ENCODE results near the gene TP53I11. TPM values are rescaled to one million over a fixed set of nuclear protein-coding genes. Genes with fewer than 3 reads are reported as not detected.
A peak's percentile ranks its signal among the peaks of the same experiment; 100 is the strongest.

Gene TP53I11
- total and polyA plus RNA-seq, 11 donors, result 24.0 to 91.3 (median 39.4) TPM

GRCh38 chr11:44994753-44995152 lies 44.1 kb upstream of the TP53I11 start:
- Histone ChIP-seq H3K27me3 (no peaks in the 10 kb centered on the region), H3K4me1 (peaks cover 0 to 42% (median 15%) of the 10 kb centered on the region in 12 donors), H3K27ac (no peak overlapping the region), H3K4me3 (no peak overlapping the region), H3K36me3 (no peaks in the 10 kb centered on the region), H3K9me3 (no peaks in the 10 kb centered on the region)
- no peak for TF ChIP-seq POLR2A (IDR thresholded peaks at IDR 0.05)
- TF ChIP-seq, protein P1, sequence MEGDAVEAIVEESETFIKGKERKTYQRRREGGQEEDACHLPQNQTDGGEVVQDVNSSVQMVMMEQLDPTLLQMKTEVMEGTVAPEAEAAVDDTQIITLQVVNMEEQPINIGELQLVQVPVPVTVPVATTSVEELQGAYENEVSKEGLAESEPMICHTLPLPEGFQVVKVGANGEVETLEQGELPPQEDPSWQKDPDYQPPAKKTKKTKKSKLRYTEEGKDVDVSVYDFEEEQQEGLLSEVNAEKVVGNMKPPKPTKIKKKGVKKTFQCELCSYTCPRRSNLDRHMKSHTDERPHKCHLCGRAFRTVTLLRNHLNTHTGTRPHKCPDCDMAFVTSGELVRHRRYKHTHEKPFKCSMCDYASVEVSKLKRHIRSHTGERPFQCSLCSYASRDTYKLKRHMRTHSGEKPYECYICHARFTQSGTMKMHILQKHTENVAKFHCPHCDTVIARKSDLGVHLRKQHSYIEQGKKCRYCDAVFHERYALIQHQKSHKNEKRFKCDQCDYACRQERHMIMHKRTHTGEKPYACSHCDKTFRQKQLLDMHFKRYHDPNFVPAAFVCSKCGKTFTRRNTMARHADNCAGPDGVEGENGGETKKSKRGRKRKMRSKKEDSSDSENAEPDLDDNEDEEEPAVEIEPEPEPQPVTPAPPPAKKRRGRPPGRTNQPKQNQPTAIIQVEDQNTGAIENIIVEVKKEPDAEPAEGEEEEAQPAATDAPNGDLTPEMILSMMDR (IDR thresholded peaks at IDR 0.05), result peak in 2 of 12 donors; percentile 10 to 28
- WGBS, 4 donors, result 70 to 82% (median 77%) methylated on average over 4 to 5 of the region's 5 CpGs
- intact Hi-C loops (cut with DNase I), result loop anchor here in 1 of 10 donors (5.0 kb wide), 1 partner anchor 93 kb away; no protein-coding TSS in a partner anchor
- no peak for DNase-seq
- no peak for ATAC-seq

DNA sequence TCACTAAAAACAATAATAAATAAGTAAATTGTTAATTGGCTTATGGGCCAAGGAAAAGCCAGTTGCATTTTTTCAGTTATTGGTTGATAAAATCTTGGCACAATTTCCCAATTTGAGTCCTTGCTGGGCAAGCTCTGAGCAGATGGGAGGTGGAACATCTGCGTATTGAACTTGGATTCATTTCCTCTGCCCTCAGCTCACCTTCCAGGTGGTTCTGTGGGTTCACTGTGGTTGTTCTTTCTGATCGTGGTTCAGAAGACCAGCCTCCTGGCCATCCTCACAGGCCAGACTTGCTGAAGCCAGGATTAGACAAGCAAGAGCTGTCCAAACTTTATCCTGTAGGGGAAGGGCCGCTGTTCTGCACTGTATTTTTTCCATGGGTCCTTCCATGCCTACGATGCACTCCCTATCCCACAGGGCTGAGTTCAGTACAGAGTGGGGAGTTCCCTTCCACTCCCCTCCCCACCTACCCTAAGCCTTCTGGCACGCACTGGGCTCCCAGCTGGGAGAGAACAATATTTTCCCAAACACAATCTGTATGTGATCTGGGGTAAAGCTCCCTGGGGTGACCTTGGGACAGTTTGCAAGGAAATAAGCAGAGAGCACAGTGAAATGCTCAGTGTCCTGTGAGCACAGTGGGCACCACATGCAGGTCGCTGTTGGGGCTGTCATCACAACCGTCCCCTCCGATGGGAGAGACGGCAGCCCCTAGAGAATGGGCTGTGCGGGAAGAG lies 43.5 kb upstream of the TP53I11 start:
- no peaks in the 10 kb centered on the region for H3K9me3 ChIP-seq
- H3K27ac ChIP-seq, result no peak overlapping the region
- ATAC-seq (no peak), DNase-seq (no peak)
- no peaks in the 10 kb centered on the region for H3K27me3 ChIP-seq
- intact Hi-C loops (cut with DNase I), result loop anchor here in 1 of 10 donors (5.0 kb wide), 1 partner anchor 93 kb away; no protein-coding TSS in a partner anchor
- no peaks in the 10 kb centered on the region for H3K36me3 ChIP-seq
- TF ChIP-seq POLR2A (IDR thresholded peaks at IDR 0.05), result no peak
- TF ChIP-seq, protein P1 (IDR thresholded peaks at IDR 0.05), result no peak
- peaks cover 0 to 47% (median 16%) of the 10 kb centered on the region in 12 donors for H3K4me1 ChIP-seq
- H3K4me3 ChIP-seq, result no peak overlapping the region
- WGBS, 4 donors, result 77 to 81% (median 79%) methylated on average over 10 of the region's 10 CpGs

GRCh38 chr11:44992774-44993173 lies 42.1 kb upstream of the TP53I11 start:
- no peaks in the 10 kb centered on the region for H3K27me3 ChIP-seq

DNA sequence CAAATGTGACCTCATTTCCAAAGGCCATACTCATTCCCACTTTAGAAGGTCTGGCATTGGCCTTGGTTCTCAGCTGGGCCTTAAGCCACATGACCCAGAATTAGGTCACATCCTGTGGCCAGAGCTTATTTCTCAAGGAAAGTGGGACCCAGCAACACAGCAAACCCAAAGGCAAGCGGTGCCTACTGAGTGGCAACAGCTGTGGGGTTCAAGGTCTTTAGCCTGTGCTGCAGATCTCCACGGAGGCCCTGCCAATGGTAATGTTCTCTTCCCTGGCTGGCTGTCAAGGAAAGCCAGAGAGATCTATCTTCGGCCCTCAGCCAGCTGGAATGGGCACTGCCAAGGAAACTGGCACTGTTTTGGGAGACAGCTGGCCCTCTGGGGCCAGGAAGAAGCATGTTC lies 41.5 kb upstream of the TP53I11 start:
- H3K4me3 ChIP-seq, result no peak overlapping the region
- no peak overlapping the region for H3K27ac ChIP-seq
- intact Hi-C loops (cut with DNase I), result loop anchor here in 1 of 10 donors (5.0 kb wide), 1 partner anchor 95 kb away; no protein-coding TSS in a partner anchor
- no peak for TF ChIP-seq POLR2A (IDR thresholded peaks at IDR 0.05)
- TF ChIP-seq, protein P1 (IDR thresholded peaks at IDR 0.05), result no peak
- no peaks in the 10 kb centered on the region for H3K36me3 ChIP-seq
- DNase-seq (peak in 1 of 5 donors; percentile 57), ATAC-seq (peak in 1 of 4 donors; percentile 11)
- no peaks in the 10 kb centered on the region for H3K27me3 ChIP-seq
- WGBS, 4 donors, result 50 to 57% (median 53%) methylated on average over 3 of the region's 3 CpGs; no CpG with 5 or more reads in 1 of the 4 donors
- H3K4me1 ChIP-seq, result peaks cover 0 to 37% (median 16%) of the 10 kb centered on the region in 12 donors
- no peaks in the 10 kb centered on the region for H3K9me3 ChIP-seq

More at GRCh38 chr11:44992774-44993173, 42.1 kb upstream of the TP53I11 start:
- DNase-seq (no peak), ATAC-seq (no peak)
- no peaks in the 10 kb centered on the region for H3K36me3 ChIP-seq
- 71 to 79% (median 78%) methylated on average over 4 of the region's 4 CpGs for WGBS, 4 donors
- TF ChIP-seq, protein P1 (IDR thresholded peaks at IDR 0.05), result no peak
- no peak overlapping the region for H3K4me3 ChIP-seq
- no peak overlapping the region for H3K27ac ChIP-seq
- H3K4me1 ChIP-seq, result peaks cover 0 to 43% (median 16%) of the 10 kb centered on the region in 12 donors
- H3K9me3 ChIP-seq, result no peaks in the 10 kb centered on the region
- intact Hi-C loops (cut with DNase I), result loop anchor here in 1 of 10 donors (5.0 kb wide), 1 partner anchor 95 kb away; no protein-coding TSS in a partner anchor
